ENCODE data around the gene DDAH1.
"Not testable (repeated sequence)": the region's sequence is repeated elsewhere in the genome, so short reads cannot be mapped to it uniquely, and the experiment has no call there.

DDAH1 gene

GRCh38 chr1:85465099-85465785 is at the start of gene DDAH1:
TSS of gene DDAH1 (minus strand) at chr1:85465159. CDS start at chr1:85465045, 114 bp downstream.
- no peak for DNase-seq (ENCODE audit: low read depth, low spot score)

DNA sequence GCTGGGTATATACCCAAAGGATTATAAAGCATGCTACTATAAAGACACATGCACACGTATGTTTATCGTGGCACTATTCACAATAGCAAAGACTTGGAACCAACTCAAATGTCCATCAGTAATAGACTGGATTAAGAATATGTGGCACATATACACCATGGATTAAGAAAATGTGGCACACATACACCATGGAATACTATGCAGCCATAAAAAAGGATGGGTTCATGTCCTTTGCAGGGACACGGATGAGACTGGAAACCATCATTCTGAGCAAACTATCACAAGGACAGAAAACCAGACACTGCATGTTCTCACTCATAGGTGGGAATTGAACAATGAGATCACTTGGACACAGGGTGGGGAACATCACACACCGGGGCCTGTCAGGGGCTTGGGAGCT is 49.0 kb upstream of the DDAH1 start:
- not testable (repeated sequence) for DNase-seq (ENCODE audit: low read depth, low spot score)

DNA sequence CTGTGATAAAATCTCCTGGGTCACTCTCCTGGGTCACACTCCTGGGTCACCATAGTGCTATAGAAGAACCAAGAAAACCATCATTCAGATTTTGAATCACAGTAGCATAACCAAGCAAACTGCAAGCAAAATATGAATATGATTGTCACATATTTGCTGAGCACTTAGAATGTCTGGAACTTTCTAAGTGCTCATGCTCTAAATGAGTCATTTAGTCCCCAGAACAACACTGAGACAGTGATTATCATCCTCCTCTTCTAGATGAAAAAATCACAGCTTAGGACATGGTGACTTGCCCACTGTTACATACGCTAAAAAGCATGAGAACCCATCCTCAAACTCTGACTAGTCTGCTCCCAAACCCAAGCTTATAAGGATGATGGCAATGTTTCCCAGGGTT is 39.5 kb upstream of the DDAH1 start:
- DNase-seq (ENCODE audit: low read depth, low spot score), result no peak

DNA sequence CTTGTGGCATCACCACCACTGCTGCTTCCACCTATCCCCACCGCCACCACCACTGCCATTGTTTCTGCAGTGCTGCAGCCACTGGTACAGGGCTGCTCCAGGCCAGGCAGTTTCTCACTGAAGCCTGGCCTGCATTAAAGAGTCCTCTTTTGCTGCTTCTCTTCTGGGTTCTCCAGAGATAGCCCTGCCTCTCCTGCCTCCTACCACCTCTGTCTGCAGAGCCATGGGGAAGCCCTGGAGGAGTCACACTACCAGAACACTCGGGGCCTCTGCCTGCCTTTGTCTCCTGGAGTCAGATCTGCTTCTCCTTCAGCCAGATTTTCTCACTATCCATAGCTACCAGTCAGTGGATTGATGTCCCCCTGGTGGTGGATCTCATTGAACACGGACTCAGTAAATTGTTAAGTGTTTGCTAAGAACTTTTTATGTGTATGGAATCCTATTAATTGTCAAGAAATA is 37.7 kb upstream of the DDAH1 start:
- DNase-seq (ENCODE audit: low read depth, low spot score), result no peak

DNA sequence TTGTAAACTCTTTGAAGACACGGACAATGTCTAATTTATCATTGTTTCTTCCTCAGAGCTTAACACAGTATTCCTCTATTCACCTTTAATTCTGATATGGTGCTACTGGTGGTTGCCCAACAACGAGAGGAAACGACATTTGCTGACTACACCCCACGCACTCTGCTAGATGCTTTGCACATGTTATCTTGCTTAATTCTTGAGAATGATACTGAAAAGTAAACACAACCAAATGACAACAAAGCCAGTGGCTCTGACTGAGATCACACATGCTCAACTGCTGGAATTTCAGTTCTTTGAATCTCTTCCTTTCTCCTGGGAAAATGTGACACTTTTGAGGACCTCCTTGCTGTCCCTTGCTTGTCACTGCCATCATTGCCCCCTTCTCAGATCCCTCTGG is 37.2 kb upstream of the DDAH1 start:
- DNase-seq (ENCODE audit: low read depth, low spot score), result no peak

DNA sequence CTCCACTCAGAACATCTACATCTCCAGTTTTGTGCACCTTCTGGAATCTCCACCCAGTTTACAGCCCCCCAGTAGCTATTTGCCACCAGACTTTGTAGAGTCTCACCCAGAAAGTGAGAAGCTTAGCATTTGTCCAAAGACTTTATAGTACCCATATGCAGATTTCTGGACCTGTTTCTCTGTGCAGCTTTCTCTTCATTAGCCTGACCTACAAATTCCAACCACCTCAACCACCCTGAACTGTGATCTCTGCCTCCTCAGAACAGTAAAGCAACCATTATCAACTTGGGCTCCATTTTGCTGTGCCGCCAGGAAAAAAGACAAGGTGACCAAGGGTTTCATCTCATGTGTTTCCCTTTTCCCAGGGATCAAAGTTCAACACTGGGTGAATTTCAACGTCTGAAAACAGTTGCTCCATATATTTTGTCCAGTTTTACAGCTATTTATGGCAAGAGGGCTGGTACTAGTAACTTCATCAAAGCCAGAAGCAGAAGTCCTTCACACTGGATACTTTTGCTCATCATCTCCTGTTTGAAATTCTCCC is 36.5 kb upstream of the DDAH1 start:
- no peak for DNase-seq (ENCODE audit: low read depth, low spot score)

- no peak for DNase-seq (ENCODE audit: low read depth, low spot score)
Measured at GRCh38 chr1:85496941-85497582, 32.1 kb upstream of the DDAH1 start.

- DNase-seq (ENCODE audit: low read depth, low spot score), result no peak
Measured at GRCh38 chr1:85495556-85495955, 30.6 kb upstream of the DDAH1 start.

GRCh38 chr1:85494904-85495266 is 29.9 kb upstream of the DDAH1 start:
- no peak for DNase-seq (ENCODE audit: low read depth, low spot score)

GRCh38 chr1:85494074-85494903 is 29.3 kb upstream of the DDAH1 start:
- DNase-seq (ENCODE audit: low read depth, low spot score), result no peak

DNA sequence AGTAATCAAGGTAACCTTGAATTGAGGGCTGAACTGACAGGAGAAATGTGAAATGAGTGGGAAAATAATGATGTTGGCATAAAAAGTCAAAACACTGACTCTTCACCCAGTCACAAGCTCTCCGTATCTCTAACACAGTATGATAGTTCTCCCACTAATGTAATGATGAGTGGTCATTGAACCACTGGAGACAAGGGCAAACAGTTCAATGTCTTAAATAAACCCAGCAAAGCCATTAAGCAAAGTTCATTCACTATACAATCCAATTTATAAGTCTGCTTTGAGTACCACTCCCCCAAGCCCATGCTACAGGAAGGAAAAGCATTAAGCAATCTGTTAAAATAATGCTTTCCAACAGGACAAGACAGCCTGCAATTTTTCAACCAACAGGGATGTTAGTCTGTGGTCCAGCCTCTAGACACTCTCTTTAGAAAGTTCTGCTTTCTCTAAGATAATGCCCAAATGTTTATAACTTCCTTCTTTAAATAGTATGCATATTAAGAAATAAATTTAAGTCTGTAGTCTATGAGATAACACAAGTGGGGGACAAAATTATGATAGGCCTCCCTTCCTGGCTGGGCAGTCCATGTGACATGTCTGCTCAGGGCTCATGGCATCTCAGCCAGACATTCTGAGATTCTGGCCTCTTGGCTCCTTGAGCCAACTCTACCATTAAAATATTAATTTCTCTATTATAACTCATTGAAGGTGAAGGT is 25.5 kb upstream of the DDAH1 start:
- no peak for DNase-seq (ENCODE audit: low read depth, low spot score)

DNA sequence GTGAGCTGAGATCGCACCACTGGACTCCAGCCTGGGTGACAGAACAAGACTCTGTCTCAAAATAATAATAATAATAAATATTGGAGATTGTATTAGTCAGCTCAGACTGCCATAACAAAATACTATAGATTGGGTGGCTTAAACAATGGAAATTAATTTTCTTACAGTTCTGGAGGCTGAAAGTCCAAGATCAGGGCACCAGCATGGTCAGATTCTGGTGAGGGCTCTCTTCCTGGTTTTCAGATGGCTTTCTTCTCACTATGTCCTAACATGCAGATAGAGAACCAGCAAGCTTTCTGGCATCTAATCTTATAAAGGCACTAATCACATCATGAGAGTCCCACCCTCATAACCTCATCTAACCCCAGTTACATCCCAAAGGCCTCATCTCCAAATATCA is 23.2 kb upstream of the DDAH1 start:
- no peak for DNase-seq (ENCODE audit: low read depth, low spot score)

- no peak for DNase-seq (ENCODE audit: low read depth, low spot score)
Measured at GRCh38 chr1:85485516-85485915, 20.6 kb upstream of the DDAH1 start.

DNA sequence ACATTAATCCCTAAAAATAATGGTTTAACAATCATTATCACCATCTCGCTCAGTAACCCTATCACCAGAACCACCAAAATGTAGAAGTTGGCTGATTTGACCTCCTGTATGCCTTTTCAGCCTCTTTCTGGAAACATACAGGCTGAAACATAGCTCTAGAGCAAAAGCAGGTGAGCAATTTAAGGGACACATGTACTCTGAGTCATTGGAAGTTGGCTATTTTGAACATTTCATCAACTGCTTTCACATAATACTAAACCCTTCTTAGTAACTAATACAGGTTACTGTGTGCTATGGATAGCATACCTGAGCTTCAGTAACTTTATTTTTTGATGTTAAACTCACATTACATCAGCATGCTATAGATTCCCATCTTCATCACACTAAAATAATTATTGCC is 19.8 kb upstream of the DDAH1 start:
- no peak for DNase-seq (ENCODE audit: low read depth, low spot score)

DNA sequence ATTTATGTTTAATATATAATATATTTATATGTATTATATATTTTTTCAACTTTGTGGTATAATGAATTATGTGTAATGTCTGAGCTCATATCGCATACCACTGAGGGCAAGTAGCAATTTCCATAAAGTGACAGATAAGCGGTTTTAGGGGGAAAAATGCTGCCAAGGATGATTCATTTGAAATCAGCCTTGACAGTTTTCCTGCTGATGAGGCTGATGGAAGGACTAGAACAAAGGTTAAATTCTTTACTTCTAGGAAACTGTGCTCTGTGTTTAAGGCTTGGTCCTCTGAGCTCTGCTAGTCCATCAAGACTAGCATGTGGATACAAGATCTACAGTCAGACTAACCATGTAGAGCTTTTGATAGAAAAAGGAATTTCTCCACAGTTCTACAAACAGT is 19.3 kb upstream of the DDAH1 start:
- DNase-seq (ENCODE audit: low read depth, low spot score), result no peak

DNA sequence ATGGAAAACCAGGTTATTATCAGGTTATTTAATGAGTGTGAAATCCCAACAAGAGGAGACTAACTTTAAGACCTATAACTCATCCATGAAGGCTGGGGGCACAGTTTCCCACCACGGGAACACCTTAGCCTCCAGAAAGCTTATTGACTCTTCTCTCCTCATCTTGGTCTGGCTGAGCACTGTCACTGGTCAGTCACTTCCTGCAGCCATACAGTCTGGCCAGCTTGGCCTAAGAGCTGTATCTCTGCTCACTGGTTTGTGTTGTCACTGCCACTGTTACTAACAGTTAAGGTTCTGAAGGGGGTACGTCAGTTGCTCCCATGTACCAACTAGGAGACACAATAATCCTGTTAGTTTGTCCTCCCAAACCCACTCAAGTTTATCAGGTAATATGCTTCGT is 16.7 kb upstream of the DDAH1 start:
- DNase-seq (ENCODE audit: low read depth, low spot score), result no peak

DNA sequence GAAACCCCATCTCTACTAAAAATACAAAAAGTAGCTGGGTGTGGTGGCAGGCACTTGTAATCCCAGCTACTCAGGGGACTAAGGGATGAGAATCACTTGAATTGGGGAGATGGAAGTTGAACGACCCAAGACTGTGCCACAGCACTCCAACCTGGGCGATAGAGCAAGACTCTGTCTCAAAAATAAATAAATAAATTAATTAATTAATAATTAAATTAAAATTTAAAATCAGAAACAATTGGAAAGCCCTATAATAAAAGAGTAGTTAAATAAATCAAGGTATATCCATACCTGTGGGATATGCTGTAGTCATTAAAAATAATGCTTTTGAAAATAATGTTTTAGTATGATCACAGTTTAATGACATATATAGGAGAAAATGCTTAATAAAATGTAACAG is 15.6 kb upstream of the DDAH1 start:
- no peak for DNase-seq (ENCODE audit: low read depth, low spot score)

DNA sequence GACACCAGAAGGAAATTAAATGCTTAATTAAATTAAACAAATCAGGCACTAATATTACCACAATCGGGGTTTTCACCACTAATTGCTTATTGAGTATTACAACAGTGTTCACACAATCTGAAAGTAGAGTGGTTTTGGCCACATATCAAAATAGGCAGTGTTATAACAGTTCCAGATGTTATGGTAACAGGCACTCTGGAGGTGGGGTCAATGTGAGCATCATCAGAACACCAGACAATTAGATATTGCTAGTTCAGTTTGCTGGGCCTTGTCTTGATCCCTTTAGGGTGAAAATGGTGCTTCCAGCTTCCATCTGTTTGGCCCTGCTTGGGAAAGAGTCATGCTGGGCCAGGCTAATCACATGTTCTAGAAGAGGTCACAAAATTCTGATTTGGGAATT is 14.5 kb upstream of the DDAH1 start:
- DNase-seq (ENCODE audit: low read depth, low spot score), result no peak

GRCh38 chr1:85478366-85478765 is 13.4 kb upstream of the DDAH1 start:
- no peak for DNase-seq (ENCODE audit: low read depth, low spot score)

GRCh38 chr1:85475055-85475454 is 10.1 kb upstream of the DDAH1 start:
- no peak for DNase-seq (ENCODE audit: low read depth, low spot score)

DNA sequence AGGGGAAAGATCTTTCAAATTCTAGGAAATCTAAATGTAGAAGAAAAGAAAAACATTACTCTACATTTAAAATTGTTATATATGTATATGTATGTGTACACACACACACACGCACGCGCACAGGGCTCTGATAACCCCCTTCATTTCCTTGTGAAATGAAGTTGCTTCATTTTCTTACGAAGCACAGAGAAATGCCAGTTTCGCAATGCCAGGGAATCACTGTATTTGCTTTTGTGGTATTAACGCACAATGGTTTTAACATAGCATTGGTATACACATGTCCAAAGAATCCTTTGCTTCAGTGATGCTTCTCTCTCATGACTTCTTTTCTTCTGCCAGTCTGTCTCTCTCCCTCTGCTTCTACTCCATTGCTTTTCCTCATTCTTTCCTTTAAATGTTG is 8.4 kb upstream of the DDAH1 start:
- DNase-seq (ENCODE audit: low read depth, low spot score), result no peak

GRCh38 chr1:85471558-85471957 is 6.6 kb upstream of the DDAH1 start:
- no peak for DNase-seq (ENCODE audit: low read depth, low spot score)

Data from activated naive CD8-positive, alpha-beta T cell treated with anti-CD3 and anti-CD28 coated beads, Interleukin-2, amount 50 U/mL, for 16 hours (primary cell).